Nephron (organoid): ENCODE results near the gene FOXN3.

Experiments
- H3K27ac Mint-ChIP-seq, 3 experiments: 2 replicates each; pipeline ENCODE4 v1.8.0; 2020; ENCODE audit warnings: mixed read lengths in 3 of 3, mild to moderate bottlenecking in 2 of 3, moderate library complexity in 1 of 3
- H3K27me3 Mint-ChIP-seq: 2 replicates; pipeline ENCODE4 v1.8.0; 2021; ENCODE audit warnings: low read depth, mild to moderate bottlenecking, moderate library complexity, mixed read lengths
- H3K36me3 Mint-ChIP-seq: 2 replicates; pipeline ENCODE4 v1.8.0; 2020; ENCODE audit warnings: low read depth, mixed read lengths
- H3K4me1 Mint-ChIP-seq: 2 replicates; pipeline ENCODE4 v1.8.0; 2020; ENCODE audit warnings: mixed read lengths
- H3K4me3 Mint-ChIP-seq, 3 experiments: 2 replicates each; pipeline ENCODE4 v1.8.0; 2020; ENCODE audit warnings: mild to moderate bottlenecking in 3 of 3, mixed read lengths in 3 of 3, moderate library complexity in 2 of 3
- H3K9me3 Mint-ChIP-seq: 2 replicates; pipeline ENCODE4 v1.8.0; 2020; ENCODE audit warnings: mixed read lengths
- CTCF ChIP-seq, 3 experiments: fragments of 200-600 bp; sonication (generic); IDR thresholded peaks; one replicate each; pipeline ENCODE4 v1.5.0; 2021; ENCODE audit warnings: antibody characterized with exemption in 3 of 3; ENCODE audit not compliant: unreplicated experiment in 3 of 3

Gene FOXN3

GRCh38 chr14:89212386-89213235 is 204.4 kb downstream of the FOXN3 start:
- H3K4me1 Mint-ChIP-seq: peaks cover 54% of the 10 kb centered on the region
- H3K9me3 Mint-ChIP-seq: no peaks in the 10 kb centered on the region
- no peaks in the 10 kb centered on the region for H3K27me3 Mint-ChIP-seq
- TF ChIP-seq CTCF (IDR thresholded peaks at IDR 0.05; ENCODE audit: unreplicated experiment in 3 of 3): no peak
- no peak overlapping the region for H3K27ac Mint-ChIP-seq
- H3K4me3 Mint-ChIP-seq: no peak overlapping the region
- peaks cover 4% of the 10 kb centered on the region for H3K36me3 Mint-ChIP-seq

- TF ChIP-seq CTCF (IDR thresholded peaks at IDR 0.05; ENCODE audit: unreplicated experiment in 3 of 3): no peak
- Mint-ChIP-seq H3K9me3 (no peaks in the 10 kb centered on the region), H3K4me1 (peaks cover 48% of the 10 kb centered on the region), H3K4me3 (no peak overlapping the region), H3K36me3 (peaks cover 17% of the 10 kb centered on the region), H3K27ac (no peak overlapping the region), H3K27me3 (no peaks in the 10 kb centered on the region)
These were observed 207.5 kb downstream of the FOXN3 start for GRCh38 chr14:89209558-89209957.

- peaks cover 18% of the 10 kb centered on the region for H3K36me3 Mint-ChIP-seq
- no peaks in the 10 kb centered on the region for H3K9me3 Mint-ChIP-seq
- H3K4me1 Mint-ChIP-seq: peaks cover 45% of the 10 kb centered on the region
- TF ChIP-seq CTCF (IDR thresholded peaks at IDR 0.05; ENCODE audit: unreplicated experiment in 3 of 3): no peak
- H3K27ac Mint-ChIP-seq: peak overlapping the region; percentile 15 to 83 (median 62)
- H3K4me3 Mint-ChIP-seq: no peak overlapping the region
- no peaks in the 10 kb centered on the region for H3K27me3 Mint-ChIP-seq
These were observed 209.1 kb downstream of the FOXN3 start for GRCh38 chr14:89207925-89208328.

- Mint-ChIP-seq H3K4me3 (peak overlapping the region in 1 of 3 experiments; percentile 41), H3K27ac (peak overlapping the region; percentile 62 to 83 (median 77)), H3K36me3 (peaks cover 18% of the 10 kb centered on the region), H3K9me3 (no peaks in the 10 kb centered on the region), H3K4me1 (peaks cover 57% of the 10 kb centered on the region), H3K27me3 (no peaks in the 10 kb centered on the region)
- TF ChIP-seq CTCF (IDR thresholded peaks at IDR 0.05; ENCODE audit: unreplicated experiment in 3 of 3): no peak
These were observed 210.5 kb downstream of the FOXN3 start for GRCh38 chr14:89206389-89207031.

GRCh38 chr14:89205137-89205740 is 211.8 kb downstream of the FOXN3 start:
- TF ChIP-seq CTCF (IDR thresholded peaks at IDR 0.05; ENCODE audit: unreplicated experiment in 3 of 3): no peak
- Mint-ChIP-seq H3K36me3 (peaks cover 16% of the 10 kb centered on the region), H3K4me3 (no peak overlapping the region), H3K4me1 (peaks cover 50% of the 10 kb centered on the region), H3K27ac (no peak overlapping the region), H3K27me3 (no peaks in the 10 kb centered on the region), H3K9me3 (no peaks in the 10 kb centered on the region)
